Thyroid gland (tissue), 4 donors: ENCODE measurements around the gene LTC4S.

Experiments used
- POLR2A ChIP-seq, 2 donors: fragments of 450-650 bp; IDR thresholded peaks; one replicate each; pipeline ENCODE4 v1.6.1; 2017; ENCODE audit warnings: antibody characterized with exemption in 2 of 2, mild to moderate bottlenecking in 2 of 2, moderate library complexity in 1 of 2
- TF ChIP-seq, protein P1 (sequence below), 6 experiments: fragments of 200-600 bp in 3 of 6; fragments of 450-650 bp in 3 of 6; sonication (generic) in 3 of 6; IDR thresholded peaks; one replicate each; pipeline ENCODE4 v1.5.1; 2016 to 2019; ENCODE audit warnings: antibody characterized with exemption in 6 of 6, mild to moderate bottlenecking in 2 of 6, inconsistent platforms in 1 of 6, moderate library complexity in 1 of 6

DNA sequence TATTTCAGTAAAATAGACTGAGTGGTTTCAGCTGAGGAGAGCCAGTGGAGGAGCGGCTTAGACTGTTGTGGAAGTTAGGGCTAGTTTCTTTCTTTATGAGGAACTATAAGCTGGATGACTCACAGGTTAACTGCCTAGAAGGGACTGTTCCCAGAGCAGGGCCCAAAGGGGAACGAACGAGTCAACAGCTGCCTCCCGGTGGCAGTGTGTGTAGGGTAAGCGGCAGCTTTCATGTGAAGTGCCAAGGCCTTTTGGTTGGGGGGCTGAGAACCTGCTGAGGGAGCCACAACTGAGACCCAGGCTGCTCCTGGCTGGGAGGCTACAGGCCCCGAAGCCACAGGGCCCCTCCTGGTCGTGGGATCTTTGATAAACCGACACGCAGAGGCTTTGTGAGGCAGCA is 33.9 kb downstream of the LTC4S start:
- TF ChIP-seq, protein P1, sequence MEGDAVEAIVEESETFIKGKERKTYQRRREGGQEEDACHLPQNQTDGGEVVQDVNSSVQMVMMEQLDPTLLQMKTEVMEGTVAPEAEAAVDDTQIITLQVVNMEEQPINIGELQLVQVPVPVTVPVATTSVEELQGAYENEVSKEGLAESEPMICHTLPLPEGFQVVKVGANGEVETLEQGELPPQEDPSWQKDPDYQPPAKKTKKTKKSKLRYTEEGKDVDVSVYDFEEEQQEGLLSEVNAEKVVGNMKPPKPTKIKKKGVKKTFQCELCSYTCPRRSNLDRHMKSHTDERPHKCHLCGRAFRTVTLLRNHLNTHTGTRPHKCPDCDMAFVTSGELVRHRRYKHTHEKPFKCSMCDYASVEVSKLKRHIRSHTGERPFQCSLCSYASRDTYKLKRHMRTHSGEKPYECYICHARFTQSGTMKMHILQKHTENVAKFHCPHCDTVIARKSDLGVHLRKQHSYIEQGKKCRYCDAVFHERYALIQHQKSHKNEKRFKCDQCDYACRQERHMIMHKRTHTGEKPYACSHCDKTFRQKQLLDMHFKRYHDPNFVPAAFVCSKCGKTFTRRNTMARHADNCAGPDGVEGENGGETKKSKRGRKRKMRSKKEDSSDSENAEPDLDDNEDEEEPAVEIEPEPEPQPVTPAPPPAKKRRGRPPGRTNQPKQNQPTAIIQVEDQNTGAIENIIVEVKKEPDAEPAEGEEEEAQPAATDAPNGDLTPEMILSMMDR (IDR thresholded peaks at IDR 0.05), result no peak
- TF ChIP-seq POLR2A (IDR thresholded peaks at IDR 0.05), result no peak
